D721Med (cell line): ENCODE results near the gene PCP4L1.

Source experiments
- DNase-seq: peaks from one replicate; pipeline ENCODE4 v3.0.0; 2011; ENCODE audit warnings: low spot score; ENCODE audit not compliant: insufficient read length
- FAIRE-seq: peaks from 2 replicates; lab custom pipeline; 2011; peaks lifted over from hg19 to GRCh38; lab: Jason Lieb, UNC
- TF ChIP-seq, protein P1 (sequence below): IDR thresholded peaks from 2 replicates; pipeline ENCODE4 v1.5.1; 2012; ENCODE audit warnings: mild to moderate bottlenecking, control low read depth; ENCODE audit not compliant: insufficient read depth; ENCODE audit errors: missing control alignments

PCP4L1 gene

DNA sequence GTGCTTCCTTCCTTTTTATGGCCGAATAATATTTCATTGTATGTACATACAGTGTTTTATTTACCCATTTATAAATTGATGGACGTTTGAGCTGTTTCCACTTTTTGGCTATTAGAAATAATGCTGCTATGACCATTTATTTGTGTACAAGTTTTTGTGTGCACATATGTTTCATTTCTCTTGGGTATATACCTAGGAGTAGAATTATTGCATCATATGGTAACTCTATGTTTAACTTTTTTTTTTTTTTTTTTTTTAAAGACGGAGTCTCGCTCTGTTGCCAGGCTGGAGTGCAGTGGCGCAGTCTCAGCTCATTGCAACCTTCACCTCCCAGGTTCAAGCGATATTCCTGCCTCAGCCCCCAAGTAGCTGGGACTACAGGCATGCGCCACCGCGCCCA lies 74.6 kb downstream of the PCP4L1 start:
- FAIRE-seq: no peak
- TF ChIP-seq, protein P1, sequence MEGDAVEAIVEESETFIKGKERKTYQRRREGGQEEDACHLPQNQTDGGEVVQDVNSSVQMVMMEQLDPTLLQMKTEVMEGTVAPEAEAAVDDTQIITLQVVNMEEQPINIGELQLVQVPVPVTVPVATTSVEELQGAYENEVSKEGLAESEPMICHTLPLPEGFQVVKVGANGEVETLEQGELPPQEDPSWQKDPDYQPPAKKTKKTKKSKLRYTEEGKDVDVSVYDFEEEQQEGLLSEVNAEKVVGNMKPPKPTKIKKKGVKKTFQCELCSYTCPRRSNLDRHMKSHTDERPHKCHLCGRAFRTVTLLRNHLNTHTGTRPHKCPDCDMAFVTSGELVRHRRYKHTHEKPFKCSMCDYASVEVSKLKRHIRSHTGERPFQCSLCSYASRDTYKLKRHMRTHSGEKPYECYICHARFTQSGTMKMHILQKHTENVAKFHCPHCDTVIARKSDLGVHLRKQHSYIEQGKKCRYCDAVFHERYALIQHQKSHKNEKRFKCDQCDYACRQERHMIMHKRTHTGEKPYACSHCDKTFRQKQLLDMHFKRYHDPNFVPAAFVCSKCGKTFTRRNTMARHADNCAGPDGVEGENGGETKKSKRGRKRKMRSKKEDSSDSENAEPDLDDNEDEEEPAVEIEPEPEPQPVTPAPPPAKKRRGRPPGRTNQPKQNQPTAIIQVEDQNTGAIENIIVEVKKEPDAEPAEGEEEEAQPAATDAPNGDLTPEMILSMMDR: no peak
- DNase-seq: no peak
